Thyroid gland (tissue), 4 donors: ENCODE measurements around the gene PLB1.

ENCODE experiments used
- POLR2A ChIP-seq, 2 donors: fragments of 450-650 bp; IDR thresholded peaks; one replicate each; pipeline ENCODE4 v1.6.1; 2017; ENCODE audit warnings: antibody characterized with exemption in 2 of 2, mild to moderate bottlenecking in 2 of 2, moderate library complexity in 1 of 2
- TF ChIP-seq, protein P1 (sequence below), 6 experiments: fragments of 200-600 bp in 3 of 6; fragments of 450-650 bp in 3 of 6; sonication (generic) in 3 of 6; IDR thresholded peaks; one replicate each; pipeline ENCODE4 v1.5.1; 2016 to 2019; ENCODE audit warnings: antibody characterized with exemption in 6 of 6, mild to moderate bottlenecking in 2 of 6, inconsistent platforms in 1 of 6, moderate library complexity in 1 of 6

GRCh38 chr2:28624436-28624792 lies 128.6 kb downstream of the PLB1 start:
- TF ChIP-seq, protein P1, sequence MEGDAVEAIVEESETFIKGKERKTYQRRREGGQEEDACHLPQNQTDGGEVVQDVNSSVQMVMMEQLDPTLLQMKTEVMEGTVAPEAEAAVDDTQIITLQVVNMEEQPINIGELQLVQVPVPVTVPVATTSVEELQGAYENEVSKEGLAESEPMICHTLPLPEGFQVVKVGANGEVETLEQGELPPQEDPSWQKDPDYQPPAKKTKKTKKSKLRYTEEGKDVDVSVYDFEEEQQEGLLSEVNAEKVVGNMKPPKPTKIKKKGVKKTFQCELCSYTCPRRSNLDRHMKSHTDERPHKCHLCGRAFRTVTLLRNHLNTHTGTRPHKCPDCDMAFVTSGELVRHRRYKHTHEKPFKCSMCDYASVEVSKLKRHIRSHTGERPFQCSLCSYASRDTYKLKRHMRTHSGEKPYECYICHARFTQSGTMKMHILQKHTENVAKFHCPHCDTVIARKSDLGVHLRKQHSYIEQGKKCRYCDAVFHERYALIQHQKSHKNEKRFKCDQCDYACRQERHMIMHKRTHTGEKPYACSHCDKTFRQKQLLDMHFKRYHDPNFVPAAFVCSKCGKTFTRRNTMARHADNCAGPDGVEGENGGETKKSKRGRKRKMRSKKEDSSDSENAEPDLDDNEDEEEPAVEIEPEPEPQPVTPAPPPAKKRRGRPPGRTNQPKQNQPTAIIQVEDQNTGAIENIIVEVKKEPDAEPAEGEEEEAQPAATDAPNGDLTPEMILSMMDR (IDR thresholded peaks at IDR 0.05): no peak
- no peak for TF ChIP-seq POLR2A (IDR thresholded peaks at IDR 0.05)
